Measurements from ENCODE around the gene INSR.

GRCh38 chr19:7236153-7236552 is 58.1 kb downstream of the INSR start:
- no peak for TF ChIP-seq CTCF (IDR thresholded peaks at IDR 0.05; ENCODE audit: low read depth, low read length)
- TF ChIP-seq EZH2phosphoT487 (IDR thresholded peaks at IDR 0.05; ENCODE audit: low read depth): no peak
